Liver (tissue), 3 donors: ENCODE data around the gene TIPRL.

ENCODE experiments used
- ATF3 ChIP-seq: IDR thresholded peaks from 2 replicates; pipeline ENCODE4 v1.6.1; 2016; ENCODE audit warnings: antibody characterized with exemption
- CTCF ChIP-seq: fragments of 150-350 bp; IDR thresholded peaks from 2 replicates; pipeline ENCODE4 v1.5.1; 2017; ENCODE audit warnings: improper control_type of control experiment, low read depth, low read length; ENCODE audit not compliant: missing input control
- EGR1 ChIP-seq, 2 donors: IDR thresholded peaks; 2 replicates each; pipeline ENCODE4 v1.6.1; 2016 to 2018; ENCODE audit warnings: antibody characterized with exemption in 2 of 2, low read depth in 2 of 2
- GABPA ChIP-seq, 2 donors: IDR thresholded peaks in 1 of 2; conservative IDR thresholded peaks in 1 of 2; 2 replicates each; pipeline ENCODE4 v1.6.1; 2016; ENCODE audit warnings: antibody characterized with exemption in 2 of 2, mild to moderate bottlenecking in 1 of 2, moderate library complexity in 1 of 2
- HNF4A ChIP-seq, 2 donors: conservative IDR thresholded peaks; 2 replicates each; pipeline ENCODE4 v1.6.1; 2016; ENCODE audit warnings: antibody characterized with exemption in 2 of 2, mild to moderate bottlenecking in 2 of 2
- NR2F2 ChIP-seq: IDR thresholded peaks from 2 replicates; pipeline ENCODE4 v1.6.1; 2016; ENCODE audit warnings: antibody characterized with exemption
- RAD21 ChIP-seq, 2 donors: IDR thresholded peaks; 2 replicates each; pipeline ENCODE4 v1.6.1; 2016; ENCODE audit warnings: antibody characterized with exemption in 2 of 2, mild to moderate bottlenecking in 2 of 2
- SP1 ChIP-seq: IDR thresholded peaks from 2 replicates; pipeline ENCODE4 v1.6.1; 2018; ENCODE audit warnings: antibody characterized with exemption, mild to moderate bottlenecking
- TAF1 ChIP-seq: conservative IDR thresholded peaks from 2 replicates; pipeline ENCODE4 v1.6.1; 2016; ENCODE audit warnings: antibody characterized with exemption, mild to moderate bottlenecking
- YY1 ChIP-seq: IDR thresholded peaks from 2 replicates; pipeline ENCODE4 v1.6.1; 2016; ENCODE audit warnings: antibody characterized with exemption, mild to moderate bottlenecking
- TF ChIP-seq, protein P1 (sequence below): IDR thresholded peaks from 2 replicates; pipeline ENCODE4 v1.6.1; 2016; ENCODE audit warnings: antibody characterized with exemption, mild to moderate bottlenecking
- TF ChIP-seq, protein P2 (sequence below): IDR thresholded peaks from 2 replicates; pipeline ENCODE4 v1.6.1; 2016; ENCODE audit warnings: antibody characterized with exemption
- TF ChIP-seq, protein P3 (sequence below): IDR thresholded peaks from 2 replicates; pipeline ENCODE4 v1.6.1; 2016; ENCODE audit warnings: antibody characterized with exemption
- donor health status: healthy.
- donor health status: healthy.

DNA sequence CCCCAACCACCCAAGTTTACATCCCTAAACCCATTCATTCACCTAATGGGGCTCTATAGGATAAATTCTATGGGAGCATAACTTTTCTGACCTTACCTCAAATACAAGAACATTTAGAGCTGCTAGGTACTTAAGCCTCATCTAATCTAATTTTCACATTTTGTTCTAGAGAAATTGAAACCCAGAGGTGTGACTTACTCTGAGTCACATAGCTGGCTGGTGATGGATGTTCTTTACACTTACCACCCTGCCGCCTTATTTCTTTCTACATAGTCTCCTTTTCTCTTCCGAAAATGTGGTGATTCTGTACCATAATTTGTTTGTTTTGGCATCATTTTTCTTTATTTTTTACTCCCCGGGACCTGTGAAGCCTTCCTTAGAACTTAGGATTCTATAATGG is 20.3 kb downstream of the TIPRL start:
- TF ChIP-seq CTCF (no peak), TAF1 (no peak), YY1 (no peak), SP1 (no peak), ATF3 (no peak), GABPA (IDR thresholded peaks at IDR 0.05 in 1 of 2, conservative IDR thresholded peaks at IDR 0.05 in 1 of 2) (no peak), RAD21 (IDR thresholded peaks at IDR 0.05) (no peak), HNF4A (conservative IDR thresholded peaks at IDR 0.05) (no peak), EGR1 (IDR thresholded peaks at IDR 0.05; ENCODE audit: low read depth in 2 of 2) (no peak), NR2F2 (no peak)
- TF ChIP-seq, protein P1, sequence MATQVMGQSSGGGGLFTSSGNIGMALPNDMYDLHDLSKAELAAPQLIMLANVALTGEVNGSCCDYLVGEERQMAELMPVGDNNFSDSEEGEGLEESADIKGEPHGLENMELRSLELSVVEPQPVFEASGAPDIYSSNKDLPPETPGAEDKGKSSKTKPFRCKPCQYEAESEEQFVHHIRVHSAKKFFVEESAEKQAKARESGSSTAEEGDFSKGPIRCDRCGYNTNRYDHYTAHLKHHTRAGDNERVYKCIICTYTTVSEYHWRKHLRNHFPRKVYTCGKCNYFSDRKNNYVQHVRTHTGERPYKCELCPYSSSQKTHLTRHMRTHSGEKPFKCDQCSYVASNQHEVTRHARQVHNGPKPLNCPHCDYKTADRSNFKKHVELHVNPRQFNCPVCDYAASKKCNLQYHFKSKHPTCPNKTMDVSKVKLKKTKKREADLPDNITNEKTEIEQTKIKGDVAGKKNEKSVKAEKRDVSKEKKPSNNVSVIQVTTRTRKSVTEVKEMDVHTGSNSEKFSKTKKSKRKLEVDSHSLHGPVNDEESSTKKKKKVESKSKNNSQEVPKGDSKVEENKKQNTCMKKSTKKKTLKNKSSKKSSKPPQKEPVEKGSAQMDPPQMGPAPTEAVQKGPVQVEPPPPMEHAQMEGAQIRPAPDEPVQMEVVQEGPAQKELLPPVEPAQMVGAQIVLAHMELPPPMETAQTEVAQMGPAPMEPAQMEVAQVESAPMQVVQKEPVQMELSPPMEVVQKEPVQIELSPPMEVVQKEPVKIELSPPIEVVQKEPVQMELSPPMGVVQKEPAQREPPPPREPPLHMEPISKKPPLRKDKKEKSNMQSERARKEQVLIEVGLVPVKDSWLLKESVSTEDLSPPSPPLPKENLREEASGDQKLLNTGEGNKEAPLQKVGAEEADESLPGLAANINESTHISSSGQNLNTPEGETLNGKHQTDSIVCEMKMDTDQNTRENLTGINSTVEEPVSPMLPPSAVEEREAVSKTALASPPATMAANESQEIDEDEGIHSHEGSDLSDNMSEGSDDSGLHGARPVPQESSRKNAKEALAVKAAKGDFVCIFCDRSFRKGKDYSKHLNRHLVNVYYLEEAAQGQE = no peak
- TF ChIP-seq, protein P2, sequence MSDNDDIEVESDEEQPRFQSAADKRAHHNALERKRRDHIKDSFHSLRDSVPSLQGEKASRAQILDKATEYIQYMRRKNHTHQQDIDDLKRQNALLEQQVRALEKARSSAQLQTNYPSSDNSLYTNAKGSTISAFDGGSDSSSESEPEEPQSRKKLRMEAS = no peak
- TF ChIP-seq, protein P3, sequence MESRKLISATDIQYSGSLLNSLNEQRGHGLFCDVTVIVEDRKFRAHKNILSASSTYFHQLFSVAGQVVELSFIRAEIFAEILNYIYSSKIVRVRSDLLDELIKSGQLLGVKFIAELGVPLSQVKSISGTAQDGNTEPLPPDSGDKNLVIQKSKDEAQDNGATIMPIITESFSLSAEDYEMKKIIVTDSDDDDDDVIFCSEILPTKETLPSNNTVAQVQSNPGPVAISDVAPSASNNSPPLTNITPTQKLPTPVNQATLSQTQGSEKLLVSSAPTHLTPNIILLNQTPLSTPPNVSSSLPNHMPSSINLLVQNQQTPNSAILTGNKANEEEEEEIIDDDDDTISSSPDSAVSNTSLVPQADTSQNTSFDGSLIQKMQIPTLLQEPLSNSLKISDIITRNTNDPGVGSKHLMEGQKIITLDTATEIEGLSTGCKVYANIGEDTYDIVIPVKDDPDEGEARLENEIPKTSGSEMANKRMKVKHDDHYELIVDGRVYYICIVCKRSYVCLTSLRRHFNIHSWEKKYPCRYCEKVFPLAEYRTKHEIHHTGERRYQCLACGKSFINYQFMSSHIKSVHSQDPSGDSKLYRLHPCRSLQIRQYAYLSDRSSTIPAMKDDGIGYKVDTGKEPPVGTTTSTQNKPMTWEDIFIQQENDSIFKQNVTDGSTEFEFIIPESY = no peak
